Suppressor macrophage (primary cell): Measurements from ENCODE around the gene TSPAN12.
"Not testable (repeated sequence)": the region's sequence is repeated elsewhere in the genome, so short reads cannot be mapped to it uniquely, and the experiment has no call there.

Experiments
- DNase-seq, 4 experiments: peaks; one replicate each; pipeline ENCODE4 v3.0.0-alpha.2; 2020 to 2022

The TSPAN12 gene

GRCh38 chr7:120802751-120803150 is 55.2 kb downstream of the TSPAN12 start:
- DNase-seq, result no peak

DNA sequence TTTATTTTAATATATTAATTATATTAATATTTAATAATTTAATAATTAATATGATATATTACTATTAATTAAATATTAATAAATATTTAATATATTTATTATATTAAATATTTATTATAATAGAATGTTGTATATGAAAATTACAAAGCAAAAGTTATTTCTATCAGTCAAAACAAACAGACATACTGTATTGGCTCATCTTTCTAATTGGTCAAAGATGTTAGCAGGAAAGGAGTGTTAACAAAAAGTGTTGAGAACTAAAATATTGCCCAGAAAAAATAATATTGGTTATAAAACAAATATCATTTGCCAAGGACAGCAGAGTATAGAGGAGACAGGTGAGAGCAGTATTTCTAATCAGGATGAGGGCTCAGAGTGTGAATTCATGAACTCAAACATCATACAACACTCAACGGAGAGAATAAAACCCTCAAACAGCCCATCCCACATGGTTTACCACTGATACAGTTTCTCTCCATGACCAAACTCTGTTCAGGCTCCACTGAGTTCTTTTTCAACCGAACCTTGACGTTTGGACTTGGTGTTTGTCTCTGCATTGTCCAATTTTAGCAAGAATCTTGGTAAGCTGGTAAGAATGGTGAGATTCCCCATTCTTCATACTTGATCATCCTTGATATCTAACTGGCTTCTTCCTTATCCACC is 58.0 kb downstream of the TSPAN12 start:
- no peak for DNase-seq

GRCh38 chr7:120799147-120799546 is 58.8 kb downstream of the TSPAN12 start:
- no peak for DNase-seq

DNA sequence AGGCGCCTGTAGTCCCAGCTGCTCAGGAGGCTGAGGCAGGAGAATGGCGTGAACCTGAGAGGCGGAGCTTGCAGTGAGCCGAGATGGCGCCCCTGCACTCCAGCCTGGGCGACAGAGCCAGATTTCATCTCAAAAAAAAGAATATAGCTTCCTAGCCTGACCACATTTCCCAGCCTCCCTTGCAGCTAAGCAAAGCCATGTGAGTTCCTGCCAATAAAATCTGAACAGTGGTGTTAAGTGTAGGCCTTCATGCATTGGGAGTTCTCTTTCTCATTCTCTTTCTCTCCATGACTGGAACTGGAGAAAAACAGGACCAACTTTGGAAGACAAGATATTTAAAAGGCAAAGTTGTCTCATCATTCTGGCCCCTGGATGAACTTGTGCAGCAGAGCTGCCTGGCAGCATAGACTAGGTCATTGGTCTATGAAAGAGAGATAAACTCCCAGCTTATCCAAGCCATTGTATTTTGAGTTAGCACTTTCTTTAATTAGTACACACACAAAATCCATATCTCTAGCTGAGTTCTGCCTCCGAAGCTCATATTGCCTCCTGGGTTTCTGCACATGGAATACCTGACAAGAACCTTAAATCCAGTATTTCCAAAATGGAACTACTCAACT is 60.8 kb downstream of the TSPAN12 start:
- DNase-seq, result no peak

GRCh38 chr7:120794106-120794729 is 63.7 kb downstream of the TSPAN12 start:
- no peak for DNase-seq

DNA sequence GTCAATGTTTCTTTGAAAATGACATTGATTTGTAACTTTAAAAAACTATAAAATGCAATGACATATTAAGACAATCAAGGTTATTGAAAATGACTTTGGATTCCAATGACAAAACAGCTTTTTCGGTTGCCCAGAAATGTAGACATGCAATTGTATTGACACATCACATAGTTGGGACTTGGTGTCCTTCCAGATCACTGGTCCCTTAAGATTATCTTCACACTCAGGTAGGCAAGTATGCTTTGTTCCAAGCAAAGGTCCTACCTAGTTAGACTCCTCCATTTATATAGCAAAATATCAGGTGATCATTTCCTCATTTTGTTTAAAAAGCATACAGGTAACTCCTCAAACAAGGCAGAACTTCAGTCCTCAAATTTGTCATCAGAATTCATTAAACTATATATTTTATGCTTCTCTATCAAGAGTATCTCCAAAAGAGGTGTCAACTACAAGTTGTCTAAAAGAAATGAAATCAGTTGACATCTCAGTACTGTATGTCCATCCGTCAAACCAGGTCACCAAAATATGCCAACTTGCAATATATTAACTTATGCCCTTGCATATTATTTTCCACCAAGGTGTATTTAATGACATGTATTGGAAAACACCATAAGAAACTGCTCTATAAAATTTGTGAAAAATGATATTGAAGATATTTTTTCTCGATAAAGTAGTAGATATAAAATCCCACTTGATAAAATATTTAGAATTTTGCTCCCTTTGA is 64.6 kb downstream of the TSPAN12 start:
- DNase-seq, result no peak

- no peak for DNase-seq
These were observed 65.1 kb downstream of the TSPAN12 start for GRCh38 chr7:120792861-120793130.

- peak; percentile 73 to 90 (median 83) for DNase-seq
These were observed 65.7 kb downstream of the TSPAN12 start for GRCh38 chr7:120792091-120792860.

DNA sequence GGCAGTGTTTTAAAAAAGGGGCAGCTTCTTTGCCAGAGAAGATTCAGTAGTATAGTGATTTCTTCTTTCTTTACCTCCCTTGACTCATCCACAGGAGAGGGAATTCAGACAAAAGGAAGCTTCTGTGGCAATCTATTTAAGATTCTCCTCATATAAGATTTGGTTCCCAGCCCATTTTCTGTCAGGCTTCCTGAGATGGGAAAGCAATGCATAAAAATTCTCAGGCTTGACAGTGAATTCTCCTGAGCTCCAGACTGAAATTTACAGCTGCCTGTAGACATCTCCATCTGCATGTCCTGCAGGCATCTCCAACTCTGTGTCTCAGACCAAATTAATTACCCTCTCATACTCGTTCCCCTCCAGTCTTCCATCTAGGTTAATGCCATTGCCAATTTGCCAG is 72.8 kb downstream of the TSPAN12 start:
- no peak for DNase-seq

- DNase-seq, result no peak
These were observed 74.2 kb downstream of the TSPAN12 start for GRCh38 chr7:120783721-120784120.

GRCh38 chr7:120783273-120783672 is 74.7 kb downstream of the TSPAN12 start:
- no peak for DNase-seq

GRCh38 chr7:120781924-120782323 is 76.0 kb downstream of the TSPAN12 start:
- not testable (repeated sequence) for DNase-seq

GRCh38 chr7:120780938-120781337 is 77.0 kb downstream of the TSPAN12 start:
- DNase-seq, result no peak

DNA sequence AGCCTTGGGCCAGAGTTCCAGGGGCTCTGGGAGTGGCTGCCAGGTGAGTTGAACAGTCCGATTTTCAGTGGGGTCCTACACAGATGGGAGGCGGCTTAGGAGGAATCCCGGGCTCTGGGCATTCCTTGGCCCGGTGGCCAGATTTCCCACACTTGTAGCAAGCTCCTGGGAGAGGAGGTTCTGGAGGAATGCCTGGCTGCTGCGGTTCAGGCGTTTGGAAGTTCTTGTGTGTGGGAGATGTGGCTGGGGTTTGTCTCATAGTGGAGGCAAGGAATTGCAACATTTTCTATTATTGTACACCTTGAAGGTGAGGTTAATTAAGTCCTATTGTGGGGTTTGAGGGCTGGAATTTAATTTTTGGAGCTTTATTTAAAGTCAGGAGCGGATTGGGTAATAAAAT is 77.5 kb downstream of the TSPAN12 start:
- DNase-seq, result not testable (repeated sequence)

DNA sequence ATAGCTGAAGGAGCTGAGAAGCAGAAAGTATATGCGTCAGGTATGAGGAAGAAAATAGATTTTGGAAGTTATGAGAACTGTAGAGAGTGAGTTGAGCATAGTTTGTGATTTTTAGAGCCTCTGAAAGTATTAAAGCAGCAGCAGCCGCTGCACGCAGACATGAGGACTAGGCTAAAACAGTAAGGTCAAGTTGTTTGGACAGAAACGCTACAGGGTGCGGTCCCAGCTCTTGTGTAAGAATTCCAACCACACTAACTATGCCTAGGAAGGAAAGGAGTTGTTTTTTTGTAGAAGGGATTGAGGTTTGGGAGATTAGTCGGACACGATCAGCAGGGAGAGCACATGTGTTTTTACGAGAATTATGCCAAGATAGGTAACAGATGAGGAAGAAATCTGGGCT is 78.9 kb downstream of the TSPAN12 start:
- not testable (repeated sequence) for DNase-seq

- no peak for DNase-seq
These were observed 82.2 kb downstream of the TSPAN12 start for GRCh38 chr7:120775755-120776154.

DNA sequence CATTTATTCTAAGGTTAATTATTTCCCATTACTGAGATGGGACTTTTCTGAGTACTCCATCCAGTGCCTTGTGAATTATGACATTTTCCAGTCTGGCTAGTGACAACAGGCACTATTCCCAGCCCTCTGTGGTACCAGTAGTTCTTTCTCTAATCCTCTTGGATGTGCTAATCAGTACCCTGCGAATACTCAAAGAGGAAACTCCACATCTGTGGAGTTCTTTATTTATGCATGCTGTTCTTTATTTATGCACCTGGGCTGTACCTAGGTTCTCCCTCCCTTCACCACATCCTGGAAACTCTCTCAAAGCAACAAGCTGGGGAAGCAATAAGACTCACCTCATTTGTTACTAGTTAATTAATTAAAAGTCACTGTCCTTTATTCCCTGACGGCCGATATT is 83.5 kb downstream of the TSPAN12 start:
- no peak for DNase-seq

- DNase-seq, result no peak
These were observed 87.7 kb downstream of the TSPAN12 start for GRCh38 chr7:120770206-120770605.

DNA sequence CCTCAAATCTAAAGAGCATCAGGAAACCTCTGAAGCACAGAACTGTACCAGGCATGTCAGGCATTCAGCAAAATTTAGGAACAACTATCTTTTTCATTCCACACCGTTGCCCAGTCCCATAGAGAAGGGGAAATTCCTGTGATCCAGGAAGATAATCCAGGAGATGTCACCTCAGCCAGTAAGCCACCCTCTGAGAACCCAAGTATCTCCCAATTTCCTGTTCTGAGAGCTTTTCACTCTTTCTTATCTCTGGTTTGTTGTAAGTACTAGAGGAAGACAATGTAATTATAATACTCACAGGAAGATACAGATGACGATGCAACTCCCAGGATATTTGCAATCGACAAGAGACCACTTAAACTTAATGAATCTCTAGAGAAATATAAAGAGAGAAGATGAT is 97.1 kb downstream of the TSPAN12 start:
- no peak for DNase-seq

GRCh38 chr7:120760050-120760449 is 97.9 kb downstream of the TSPAN12 start:
- no peak for DNase-seq

GRCh38 chr7:120743128-120743527 is 114.8 kb downstream of the TSPAN12 start:
- DNase-seq, result no peak

GRCh38 chr7:120742372-120742771 is 115.6 kb downstream of the TSPAN12 start:
- no peak for DNase-seq
